GM19372 (cell line): ENCODE data around the gene TMEM147.
"Not testable (repeated sequence)": the region's sequence is repeated elsewhere in the genome, so short reads cannot be mapped to it uniquely, and the experiment has no call there.

Experiments used
- ATAC-seq: cut with Tn5 transposase; IDR thresholded peaks from one replicate; pipeline ENCODE4 v1.9.1; 2021; ENCODE audit warnings: mild to moderate bottlenecking, low read depth, moderate library complexity; ENCODE audit not compliant: unreplicated experiment

Gene TMEM147

DNA sequence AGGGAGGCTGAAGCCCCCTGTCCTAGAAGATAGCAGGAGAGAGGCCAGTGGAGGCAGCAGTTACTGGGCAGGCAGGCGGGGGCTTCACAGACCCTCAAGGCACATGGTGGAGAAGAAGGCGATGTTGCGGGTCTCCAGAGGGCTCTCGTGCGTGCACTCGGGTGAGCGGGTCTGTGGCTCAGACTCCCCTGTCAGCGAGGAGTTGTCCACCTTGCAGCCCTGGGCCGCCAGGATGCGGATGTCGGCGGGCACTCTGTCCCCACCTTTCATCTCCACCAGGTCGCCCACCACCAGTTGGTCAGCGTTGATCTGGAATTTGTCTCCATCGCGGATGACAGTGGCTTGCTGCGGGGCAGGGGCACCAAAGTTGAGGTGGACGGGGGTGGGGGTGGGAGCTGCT, 14.8 kb downstream of the TMEM147 start:
- ATAC-seq, result no peak

DNA sequence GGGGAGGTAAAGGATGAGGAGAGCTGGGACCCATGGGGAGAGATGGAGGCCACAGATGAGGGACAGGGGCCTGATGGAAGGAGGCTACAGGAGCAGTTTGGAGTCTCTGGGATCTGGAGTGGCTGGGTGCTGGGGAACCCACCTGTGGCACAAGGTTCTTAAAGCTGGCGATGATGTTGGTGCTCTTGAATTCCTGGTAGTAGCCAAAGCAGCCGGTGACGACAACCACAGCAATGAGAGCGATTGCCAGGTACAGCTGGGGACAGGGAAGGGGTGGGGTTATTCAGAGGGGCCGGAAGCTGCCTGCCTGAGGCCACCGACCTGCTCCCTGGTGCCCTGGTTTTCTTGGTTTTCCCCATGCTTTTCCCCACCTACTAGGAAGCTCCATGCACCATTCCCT, 15.3 kb downstream of the TMEM147 start:
- no peak for ATAC-seq

DNA sequence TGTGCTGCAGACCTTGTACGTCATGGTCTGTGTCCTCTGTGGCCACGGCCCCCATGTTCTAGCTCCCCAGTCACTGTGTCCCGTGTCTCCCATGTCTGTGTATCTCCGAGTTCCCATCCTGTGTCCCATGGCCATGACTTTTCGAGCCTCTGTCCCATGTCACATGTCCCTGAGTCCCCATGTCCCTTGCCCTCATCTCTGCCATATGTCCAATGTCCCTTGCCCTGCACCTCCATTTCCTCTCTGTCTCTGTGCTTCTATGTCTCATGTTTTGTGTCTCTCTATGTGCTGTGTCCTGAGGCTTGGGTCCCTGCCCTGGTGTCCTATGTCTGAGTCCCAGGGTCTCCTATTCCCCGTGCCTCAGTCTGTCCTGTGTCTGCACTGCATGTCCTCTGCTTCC, 16.0 kb downstream of the TMEM147 start:
- ATAC-seq, result no peak

DNA sequence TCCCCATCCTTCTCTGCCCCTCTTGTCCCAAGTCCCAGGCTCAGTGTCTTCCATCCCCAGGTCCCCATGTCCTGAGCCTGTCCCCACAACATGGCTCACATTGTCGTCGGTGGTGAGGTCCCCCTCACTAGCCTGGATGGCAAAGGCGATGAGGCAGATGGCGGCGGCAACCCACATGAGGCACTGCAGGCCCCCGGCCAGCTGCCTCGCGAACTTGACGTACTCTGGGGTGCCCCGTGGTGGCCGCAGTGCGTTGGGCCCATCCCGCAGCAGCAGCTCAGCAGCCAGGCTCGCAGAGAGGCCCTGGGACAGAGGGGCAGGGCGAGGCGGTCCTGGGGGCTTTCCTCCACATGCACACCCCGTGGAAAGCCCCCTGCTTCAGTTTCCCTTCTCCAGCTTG, 16.9 kb downstream of the TMEM147 start:
- ATAC-seq, result no peak

DNA sequence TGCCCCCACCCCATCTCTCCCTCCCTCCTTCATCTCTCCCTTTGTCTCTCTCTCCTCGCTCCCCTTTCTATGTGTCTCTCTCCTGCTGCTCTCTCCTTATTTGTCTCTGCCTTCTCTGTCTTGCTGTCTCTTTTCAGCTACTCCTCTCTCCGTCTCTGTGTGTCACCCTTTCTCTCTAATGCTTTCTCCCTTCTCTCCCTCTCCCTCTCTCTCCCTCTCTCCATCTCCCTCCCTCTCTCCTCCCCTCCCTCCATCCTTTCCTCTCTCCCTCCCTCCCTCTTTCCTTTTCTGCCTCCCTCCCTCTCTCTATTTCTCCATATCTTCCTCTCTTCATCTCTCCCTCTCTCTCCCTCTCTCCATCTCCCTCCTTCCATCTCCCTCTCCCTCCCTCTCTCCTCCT, 17.4 kb downstream of the TMEM147 start:
- ATAC-seq, result no peak

DNA sequence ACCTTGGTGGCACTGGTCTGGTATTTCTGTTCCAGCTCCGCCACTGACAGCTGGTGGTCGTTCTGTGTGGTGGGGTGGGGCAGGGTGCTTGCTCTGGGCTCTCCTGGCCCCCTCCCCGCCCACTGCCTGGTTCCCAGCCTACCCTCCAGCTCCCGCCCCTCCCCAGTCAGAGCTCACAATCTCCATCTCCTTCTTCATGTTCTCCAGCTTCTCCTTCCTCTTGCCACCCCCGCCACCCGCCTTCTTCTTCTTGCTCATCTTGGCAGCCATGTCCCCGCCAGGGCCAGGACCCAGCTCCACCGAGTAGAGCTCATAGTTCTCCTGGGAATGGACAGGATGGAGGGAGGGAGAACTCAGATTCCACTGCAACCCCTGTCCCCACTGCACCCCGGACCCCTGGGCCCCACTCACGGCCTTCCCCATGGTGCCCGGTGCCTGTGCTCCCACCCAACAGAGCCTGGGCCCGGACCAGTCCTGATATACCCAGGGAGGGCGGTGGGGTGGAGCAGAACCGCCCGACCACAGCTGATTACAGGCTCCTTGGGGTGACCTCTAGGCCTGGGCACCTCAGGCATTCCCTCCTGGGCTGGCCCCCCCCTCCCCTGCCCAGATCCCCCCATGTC, 17.9 kb downstream of the TMEM147 start, which contains the start of gene ATP4A:
TSS of gene ATP4A (minus strand) at position 452 of the 623 bp plus-strand sequence. CDS start at position 423, 29 bp downstream.
- no peak for ATAC-seq

DNA sequence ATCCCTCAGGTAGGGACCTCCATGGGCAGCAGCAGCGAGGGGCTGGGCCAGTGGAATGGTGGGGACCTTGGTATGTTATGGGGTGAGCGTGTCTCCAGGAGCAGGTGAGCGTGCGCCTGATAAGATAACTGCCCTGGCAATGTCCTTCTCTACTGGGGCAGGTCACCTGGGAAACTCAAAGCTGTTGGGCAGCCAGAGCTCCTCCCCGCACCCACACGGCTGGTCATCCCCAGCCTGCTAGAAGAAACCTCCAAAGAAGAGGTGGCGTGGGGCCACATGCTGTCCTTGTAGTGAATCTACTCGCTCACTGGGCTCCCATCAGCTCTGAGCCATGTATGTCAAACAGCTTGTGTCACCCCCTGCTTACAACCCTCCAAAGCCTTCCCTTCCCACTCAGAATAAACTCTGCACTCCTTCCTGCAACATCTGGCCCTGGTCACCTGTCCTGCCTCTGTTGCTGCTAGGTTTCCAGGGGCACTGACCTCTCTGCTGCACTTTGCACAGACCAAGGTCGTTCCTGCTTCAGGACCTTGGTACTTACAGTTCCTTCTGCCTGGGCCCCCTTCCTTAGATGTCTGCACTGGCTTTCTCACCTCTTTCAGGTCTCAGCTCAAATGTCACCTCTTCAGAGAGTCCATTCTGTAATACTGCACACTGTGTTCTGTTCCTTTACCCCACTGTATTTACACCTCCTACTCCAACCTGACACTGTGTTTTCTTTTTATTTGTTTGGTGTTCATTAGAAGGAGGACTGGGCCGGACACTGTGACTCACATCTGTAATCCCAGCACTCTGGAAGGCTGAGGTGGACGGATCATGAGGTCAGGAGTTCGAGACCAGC, 19.8 kb downstream of the TMEM147 start:
- ATAC-seq, result no peak

DNA sequence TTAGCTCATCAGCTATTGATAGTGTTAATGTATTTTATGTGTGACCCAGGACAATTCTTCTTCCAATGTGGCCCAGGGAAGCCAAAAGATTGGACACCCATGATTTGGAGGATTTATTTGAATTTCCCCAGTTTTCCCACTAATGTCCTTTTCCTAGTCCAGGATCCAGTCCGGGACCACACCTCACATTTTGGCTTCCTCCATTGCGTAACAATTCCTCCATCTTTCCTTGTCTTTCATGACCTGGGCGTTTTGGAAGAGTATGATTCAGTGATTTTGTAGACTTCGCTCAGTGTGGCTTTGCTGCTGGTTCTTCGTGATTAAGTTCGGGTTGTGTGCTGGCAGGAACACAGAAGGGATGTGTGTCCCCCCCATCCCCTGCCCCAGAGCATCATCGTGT, 21.3 kb downstream of the TMEM147 start:
- no peak for ATAC-seq

DNA sequence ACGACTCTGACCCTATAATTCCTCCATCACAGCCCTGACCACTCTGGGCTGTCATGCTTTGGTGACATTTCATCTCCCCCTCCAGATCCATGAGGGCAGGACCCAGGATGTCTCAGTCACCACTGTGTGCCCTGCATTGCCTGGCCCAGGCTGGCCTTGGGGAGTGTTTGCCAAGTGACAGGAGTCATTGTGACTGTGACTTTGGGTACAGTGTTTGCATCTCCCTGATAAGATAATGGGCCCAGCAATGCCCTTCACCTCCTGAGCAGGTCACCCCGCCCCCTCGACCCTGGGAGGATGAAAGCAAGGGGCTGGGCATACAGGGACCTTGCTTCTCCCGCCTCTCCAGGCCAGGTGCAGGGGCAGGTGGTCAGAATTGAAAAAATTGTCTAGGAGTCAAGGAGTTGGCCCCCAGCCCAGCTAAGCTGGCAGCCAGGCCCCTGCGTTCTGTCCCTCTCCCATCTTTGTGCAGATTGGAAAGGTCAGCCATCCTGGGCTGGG, 23.9 kb downstream of the TMEM147 start:
- ATAC-seq, result no peak

DNA sequence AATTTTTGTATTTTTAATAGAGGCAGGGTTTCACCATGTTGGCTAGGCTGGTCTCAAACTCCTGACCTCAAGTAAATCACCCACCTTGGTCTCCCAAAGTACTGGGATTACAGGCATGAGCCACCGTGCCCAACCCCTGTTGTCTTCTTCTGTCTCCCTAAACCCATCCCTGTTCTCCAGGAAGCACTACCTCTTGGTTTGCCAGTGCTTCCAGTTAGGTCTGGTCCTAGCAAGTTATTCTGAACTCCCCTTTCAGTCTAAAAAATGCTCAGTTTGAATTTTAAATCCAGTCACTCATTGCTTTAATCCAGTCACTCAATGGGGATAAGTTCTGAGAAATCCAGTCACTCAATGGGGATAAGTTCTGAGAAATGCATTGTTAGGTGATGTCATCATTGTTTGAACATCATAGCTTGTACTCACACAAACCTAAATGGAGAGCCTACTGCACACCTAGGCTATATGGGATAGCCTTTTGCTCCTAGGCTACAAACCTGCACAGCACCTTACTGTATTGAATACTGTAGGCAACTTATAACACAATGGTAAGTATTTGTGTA, 26.1 kb downstream of the TMEM147 start:
- no peak for ATAC-seq

DNA sequence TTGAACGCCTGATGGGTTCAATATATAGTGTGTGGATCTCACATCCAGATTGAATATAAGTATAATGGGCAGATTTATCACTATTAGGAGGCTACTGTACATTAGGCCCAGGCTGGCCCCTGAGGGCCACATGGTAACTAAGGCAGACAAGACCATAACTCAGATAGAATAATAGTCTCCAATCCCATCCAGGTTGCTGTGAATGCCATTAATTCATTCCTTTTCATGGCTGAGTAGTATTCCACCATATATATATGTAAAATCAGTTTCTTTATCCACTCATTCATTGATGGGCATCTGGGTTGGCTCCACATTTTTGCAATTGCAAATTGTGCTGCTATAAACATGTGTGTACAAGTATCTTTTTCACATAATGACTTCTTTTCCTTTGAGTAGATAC, 32.5 kb downstream of the TMEM147 start:
- no peak for ATAC-seq

DNA sequence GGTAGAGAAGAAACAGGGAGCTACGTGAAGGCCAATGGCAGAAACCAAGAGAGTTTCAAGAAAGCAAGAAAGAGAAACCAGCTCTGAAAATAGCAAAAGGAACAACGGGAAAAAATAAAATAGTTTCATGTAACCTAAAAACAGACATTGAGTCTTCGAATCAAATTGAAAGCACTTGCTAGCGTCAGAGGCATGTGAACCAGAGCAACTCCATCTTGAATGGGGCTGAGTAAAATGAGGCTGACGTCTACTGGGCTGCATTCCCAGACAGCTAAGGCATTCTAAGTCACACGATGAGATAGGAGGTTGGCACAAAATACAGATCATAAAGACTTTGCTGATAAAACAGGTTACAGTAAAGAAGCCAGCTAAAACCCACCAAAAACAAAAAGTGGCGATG, 33.3 kb downstream of the TMEM147 start:
- no peak for ATAC-seq

DNA sequence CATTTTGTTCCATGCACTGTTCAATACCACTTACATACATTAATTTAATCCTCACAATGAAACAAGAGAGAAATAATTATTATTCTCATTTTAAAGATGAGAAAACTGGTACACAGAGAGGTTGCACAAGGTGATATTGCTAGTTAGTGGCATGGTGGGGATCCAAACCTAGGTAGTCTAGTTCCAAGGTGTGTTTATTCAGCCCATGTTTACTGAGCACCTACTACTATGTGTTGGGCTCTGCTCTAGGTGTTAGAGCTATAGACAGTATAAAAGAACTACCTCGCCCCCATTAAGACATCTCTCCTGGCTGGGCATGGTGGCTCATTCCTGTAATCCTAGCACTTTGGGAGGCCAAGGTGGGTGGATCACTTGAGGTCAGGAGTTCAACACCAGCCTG, 37.3 kb downstream of the TMEM147 start:
- no peak for ATAC-seq

DNA sequence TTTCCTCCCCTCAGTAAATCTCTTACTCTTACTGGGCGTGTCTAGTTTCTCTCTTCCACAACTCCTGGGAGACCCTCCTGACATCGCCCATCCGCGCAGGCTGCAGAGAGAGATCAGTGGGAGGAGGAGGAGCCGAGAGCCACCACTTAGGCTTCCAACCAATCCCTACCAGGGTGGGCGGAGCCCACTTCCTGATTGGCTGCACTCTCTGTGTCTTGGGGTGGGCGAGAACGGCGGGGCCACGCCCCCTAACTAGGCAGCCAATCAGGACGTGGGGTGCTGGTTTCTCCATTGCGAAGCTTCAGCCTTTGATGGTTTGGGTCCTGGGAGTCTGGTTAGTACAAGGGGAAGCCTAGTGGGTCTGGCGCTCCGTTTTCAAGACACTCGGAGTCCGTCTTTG, 40.4 kb downstream of the TMEM147 start, which contains the start of gene PMIS2:
TSS of gene PMIS2 (plus strand) at position 326 of the 400 bp plus-strand sequence. CDS start 87 bp downstream, outside the sequence.
- no peak for ATAC-seq

DNA sequence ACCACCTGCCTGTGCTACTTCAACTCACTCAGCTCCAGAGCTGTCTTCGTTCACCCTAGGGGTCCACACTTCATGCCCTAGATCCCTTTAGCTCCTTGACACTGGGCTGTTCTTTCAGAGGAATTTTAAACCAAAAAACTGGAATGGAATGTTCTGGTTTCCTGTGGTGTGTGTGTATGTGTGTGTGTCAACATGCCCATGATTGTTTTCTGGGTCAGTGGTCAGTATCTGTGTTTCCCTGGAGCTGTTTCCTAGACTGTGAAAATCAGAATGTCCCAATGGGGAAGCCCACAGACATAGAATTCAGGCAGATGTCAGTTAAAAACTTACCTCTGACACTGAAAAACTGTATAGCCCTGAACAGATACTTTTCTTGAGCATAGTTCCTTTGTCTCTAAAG, 41.9 kb downstream of the TMEM147 start:
- no peak for ATAC-seq

DNA sequence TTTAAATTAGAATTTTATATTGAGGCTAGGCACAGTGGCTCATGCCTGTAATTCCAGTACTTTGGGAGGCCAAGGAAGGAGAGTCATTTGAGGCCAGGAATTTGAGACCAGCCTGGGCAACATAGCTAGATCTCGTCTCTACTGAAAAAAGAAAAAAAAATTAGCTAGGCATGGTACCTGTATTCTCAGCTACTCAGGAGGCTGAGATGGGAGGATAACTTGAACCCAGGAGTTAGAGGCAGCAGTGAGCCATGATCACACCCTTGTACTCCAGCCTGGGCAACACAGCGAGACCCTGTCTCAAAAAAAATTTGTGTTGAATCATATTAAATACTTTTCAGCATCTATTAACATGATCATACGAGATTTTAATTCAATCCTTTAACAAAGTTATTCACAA, 45.4 kb downstream of the TMEM147 start:
- ATAC-seq, result no peak

DNA sequence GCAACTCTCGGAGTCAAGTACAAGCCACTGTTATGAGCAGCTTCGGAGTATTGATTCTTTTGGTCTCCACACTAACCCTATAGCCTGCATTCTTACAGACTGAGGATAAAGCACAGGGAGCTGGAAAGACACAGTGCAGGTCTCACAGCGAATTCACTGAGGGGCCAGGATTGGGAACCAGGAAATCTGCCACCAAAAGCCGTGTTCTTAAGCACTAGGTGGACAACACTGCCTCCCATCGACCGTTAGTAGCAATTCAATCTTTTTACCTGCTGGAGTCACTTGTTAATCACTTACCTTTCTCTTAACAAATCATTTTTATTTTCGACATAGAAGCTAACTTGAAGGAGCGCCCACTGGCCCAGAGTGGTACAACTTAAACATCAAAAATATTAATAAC, 46.8 kb downstream of the TMEM147 start:
- no peak for ATAC-seq

DNA sequence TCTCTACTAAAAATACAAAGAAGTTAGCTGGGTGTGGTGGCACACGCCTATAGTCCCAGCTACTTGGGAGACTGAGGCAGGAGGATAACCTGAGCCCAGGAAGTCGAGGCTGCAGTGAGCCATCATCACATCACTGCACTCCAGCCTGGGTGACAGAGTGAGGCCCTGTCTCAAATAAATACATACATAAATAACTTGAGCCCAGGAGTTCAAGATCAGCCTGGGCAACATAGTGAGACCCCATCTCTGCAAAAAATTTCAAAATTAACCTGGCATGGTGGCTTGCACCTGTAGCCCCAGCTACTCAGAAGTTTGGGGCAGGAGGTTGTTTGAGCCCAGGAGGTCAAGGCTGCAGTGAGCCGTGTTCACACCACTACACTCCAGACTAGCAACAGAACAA, 49.6 kb downstream of the TMEM147 start:
- ATAC-seq, result not testable (repeated sequence)

DNA sequence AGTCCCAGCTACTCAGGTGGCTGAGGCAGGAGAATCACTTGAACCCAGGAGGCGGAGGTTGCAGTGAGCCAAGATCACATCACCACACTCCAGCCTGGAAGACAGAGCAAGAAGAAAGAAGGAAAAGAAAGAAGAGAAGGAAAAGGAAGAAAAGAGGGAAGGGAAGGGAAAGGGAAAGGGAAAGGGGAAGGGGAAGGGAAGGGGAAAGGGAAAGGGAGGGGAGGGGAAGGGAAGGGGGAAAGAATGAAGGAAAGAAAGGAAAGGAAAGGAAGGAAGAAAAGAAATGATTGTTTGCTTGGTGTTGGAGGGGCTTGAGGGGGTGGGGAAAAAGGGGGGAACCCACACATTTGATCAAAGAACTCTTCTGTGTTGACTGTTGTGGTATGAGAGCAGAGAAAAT, 50.5 kb downstream of the TMEM147 start:
- ATAC-seq, result no peak

DNA sequence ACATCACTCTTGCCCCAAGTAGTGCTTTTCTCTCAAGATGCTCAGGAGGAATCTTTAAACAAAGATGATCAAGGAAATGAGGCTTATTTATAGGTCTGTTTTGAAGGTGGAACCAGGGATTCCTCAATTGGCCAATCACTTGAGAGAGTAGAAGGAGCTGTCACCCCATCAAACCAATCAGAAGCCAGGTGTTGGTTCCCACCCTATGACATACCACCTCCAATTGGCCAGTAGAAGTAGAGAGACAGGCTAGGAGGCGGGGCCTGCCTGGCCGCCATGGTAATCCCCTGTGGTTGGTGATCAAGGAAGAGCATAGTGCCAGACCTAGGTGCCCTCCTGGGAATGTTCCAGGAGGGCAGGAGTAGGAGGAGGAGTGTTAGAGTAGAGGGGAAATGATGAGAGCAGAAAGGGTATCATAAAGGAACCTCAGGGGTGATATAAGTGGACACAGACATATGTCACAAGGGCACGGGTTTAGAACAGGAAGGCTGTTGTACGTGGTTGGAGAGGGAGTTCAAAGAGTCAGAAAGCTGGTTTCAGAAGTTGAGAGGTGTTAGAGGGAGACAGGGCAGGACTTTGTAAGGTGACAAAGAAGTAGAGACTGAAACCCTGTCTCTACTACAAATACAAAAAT, 51.1 kb downstream of the TMEM147 start:
- ATAC-seq, result peak; percentile 68
